Ishikawa (cell line): ENCODE results near the gene KDM2A.

Source experiments
- CEBPB ChIP-seq: IDR thresholded peaks from 2 replicates; pipeline ENCODE4 v1.6.1; 2012
- CREB1 ChIP-seq: IDR thresholded peaks from 2 replicates; pipeline ENCODE4 v1.6.1; 2012; ENCODE audit warnings: low read depth
- EGR1 ChIP-seq: IDR thresholded peaks from 2 replicates; pipeline ENCODE4 v1.6.1; 2012
- EP300 ChIP-seq: IDR thresholded peaks from 2 replicates; pipeline ENCODE4 v1.6.1; 2012; ENCODE audit warnings: borderline replicate concordance
- FOXM1 ChIP-seq: IDR thresholded peaks from 2 replicates; pipeline ENCODE4 v1.6.1; 2012; ENCODE audit warnings: low read depth, borderline replicate concordance
- MAX ChIP-seq: IDR thresholded peaks from 2 replicates; pipeline ENCODE4 v1.6.1; 2012
- NFIC ChIP-seq: IDR thresholded peaks from 2 replicates; pipeline ENCODE4 v1.6.1; 2012
- RAD21 ChIP-seq: IDR thresholded peaks from 2 replicates; pipeline ENCODE4 v1.6.1; 2012; ENCODE audit warnings: low read depth
- REST ChIP-seq: IDR thresholded peaks from 2 replicates; pipeline ENCODE4 v1.6.1; 2012; ENCODE audit warnings: low read depth, mild to moderate bottlenecking
- TAF1 ChIP-seq: IDR thresholded peaks from 2 replicates; pipeline ENCODE4 v1.6.1; 2012; ENCODE audit warnings: low read depth, mild to moderate bottlenecking
- TCF12 ChIP-seq: IDR thresholded peaks from 2 replicates; pipeline ENCODE4 v1.6.1; 2012; ENCODE audit warnings: low read depth
- TEAD4 ChIP-seq: IDR thresholded peaks from 2 replicates; pipeline ENCODE4 v1.6.1; 2012
- USF1 ChIP-seq: IDR thresholded peaks from 2 replicates; pipeline ENCODE4 v1.6.1; 2012
- YY1 ChIP-seq: IDR thresholded peaks from 2 replicates; pipeline ENCODE4 v1.6.1; 2012; ENCODE audit warnings: low read depth
- ZBTB7A ChIP-seq: IDR thresholded peaks from 2 replicates; pipeline ENCODE4 v1.6.1; 2012; ENCODE audit warnings: low read depth

Gene KDM2A

GRCh38 chr11:67213178-67213621 is 94.1 kb downstream of the KDM2A start:
- TF ChIP-seq CREB1, result no peak

GRCh38 chr11:67227726-67228125 is 108.7 kb downstream of the KDM2A start:
- TF ChIP-seq FOXM1, result no peak
- no peak for TF ChIP-seq MAX
- TF ChIP-seq REST, result no peak
- no peak for TF ChIP-seq USF1
- no peak for TF ChIP-seq YY1
- TF ChIP-seq CEBPB, result no peak
- TF ChIP-seq RAD21, result no peak
- no peak for TF ChIP-seq ZBTB7A
- no peak for TF ChIP-seq NFIC
- no peak for TF ChIP-seq TAF1
- no peak for TF ChIP-seq CREB1
- TF ChIP-seq TEAD4, result no peak
- no peak for TF ChIP-seq TCF12
- TF ChIP-seq EP300, result no peak
- TF ChIP-seq EGR1, result no peak

GRCh38 chr11:67230406-67230805 is 111.3 kb downstream of the KDM2A start:
- TF ChIP-seq TAF1 (no peak), FOXM1 (no peak), YY1 (no peak), CEBPB (no peak), TCF12 (no peak), RAD21 (no peak), USF1 (no peak), REST (no peak), NFIC (no peak), ZBTB7A (no peak), TEAD4 (no peak), EP300 (no peak), EGR1 (no peak), CREB1 (no peak), MAX (no peak)

- no peak for TF ChIP-seq CEBPB
- TF ChIP-seq MAX, result no peak
- TF ChIP-seq TAF1, result no peak
- no peak for TF ChIP-seq TCF12
- TF ChIP-seq CREB1, result no peak
- TF ChIP-seq REST, result no peak
- TF ChIP-seq EGR1, result no peak
- no peak for TF ChIP-seq EP300
- no peak for TF ChIP-seq RAD21
- TF ChIP-seq NFIC, result no peak
- no peak for TF ChIP-seq YY1
- TF ChIP-seq FOXM1, result no peak
- no peak for TF ChIP-seq TEAD4
- TF ChIP-seq USF1, result no peak
- TF ChIP-seq ZBTB7A, result no peak
Measured at GRCh38 chr11:67230886-67231285, 111.8 kb downstream of the KDM2A start.
